ENCODE results near the gene TOR2A.

Gene TOR2A

GRCh38 chr9:127744398-127745110 is 9.5 kb upstream of the TOR2A start:
- H3K4me3 ChIP-seq (ENCODE audit: control insufficient read depth, low read depth, low read length) = no peak overlapping the region
- no peak for TF ChIP-seq CTCF (conservative IDR thresholded peaks at IDR 0.05; ENCODE audit: control insufficient read depth, insufficient read depth, low read depth, low read length)
- no peak for DNase-seq (ENCODE audit: low read depth)

- TF ChIP-seq CTCF (conservative IDR thresholded peaks at IDR 0.05; ENCODE audit: control insufficient read depth, insufficient read depth, low read depth, low read length) = no peak
- DNase-seq (ENCODE audit: low read depth) = peak; percentile 90
- H3K4me3 ChIP-seq (ENCODE audit: control insufficient read depth, low read depth, low read length) = peak overlapping the region; percentile 37
These were observed 7.5 kb upstream of the TOR2A start for GRCh38 chr9:127742435-127743088.

- TF ChIP-seq CTCF (conservative IDR thresholded peaks at IDR 0.05; ENCODE audit: control insufficient read depth, insufficient read depth, low read depth, low read length) = no peak
- peak; percentile 48 for DNase-seq (ENCODE audit: low read depth)
- peak overlapping the region; percentile 37 for H3K4me3 ChIP-seq (ENCODE audit: control insufficient read depth, low read depth, low read length)
These were observed 6.8 kb upstream of the TOR2A start for GRCh38 chr9:127741831-127742434.

- TF ChIP-seq CTCF (conservative IDR thresholded peaks at IDR 0.05; ENCODE audit: control insufficient read depth, insufficient read depth, low read depth, low read length) = no peak
- DNase-seq (ENCODE audit: low read depth) = peak; percentile 47
- no peak overlapping the region for H3K4me3 ChIP-seq (ENCODE audit: control insufficient read depth, low read depth, low read length)
These were observed 4.7 kb upstream of the TOR2A start for GRCh38 chr9:127739614-127740330.

- DNase-seq (ENCODE audit: low read depth) = no peak
- TF ChIP-seq CTCF (conservative IDR thresholded peaks at IDR 0.05; ENCODE audit: control insufficient read depth, insufficient read depth, low read depth, low read length) = no peak
- no peak overlapping the region for H3K4me3 ChIP-seq (ENCODE audit: control insufficient read depth, low read depth, low read length)
These were observed 3.6 kb upstream of the TOR2A start for GRCh38 chr9:127738666-127739065.

- no peak for TF ChIP-seq CTCF (conservative IDR thresholded peaks at IDR 0.05; ENCODE audit: control insufficient read depth, insufficient read depth, low read depth, low read length)
- no peak overlapping the region for H3K4me3 ChIP-seq (ENCODE audit: control insufficient read depth, low read depth, low read length)
These were observed 564 bp upstream of the TOR2A start for GRCh38 chr9:127735530-127736185.

More at GRCh38 chr9:127735530-127736185, 564 bp upstream of the TOR2A start:
- DNase-seq (ENCODE audit: low read depth) = no peak
